ENCODE data around the gene HK3.

GRCh38 chr5:176927562-176927961 is 28.4 kb upstream of the HK3 start:
- TF ChIP-seq CTBP1 (IDR thresholded peaks at IDR 0.05; ENCODE audit: borderline replicate concordance): no peak
- TF ChIP-seq LEF1 (IDR thresholded peaks at IDR 0.05; ENCODE audit: borderline replicate concordance): no peak
- no peak for TF ChIP-seq FOXM1 (IDR thresholded peaks at IDR 0.05; ENCODE audit: borderline replicate concordance)
- TF ChIP-seq PKNOX1 (IDR thresholded peaks at IDR 0.05): no peak

Data from HEK293T (cell line).